Stomach (tissue), 4 donors: Measurements from ENCODE around the gene PROS1.
A peak's percentile ranks its signal among the peaks of the same experiment; 100 is the strongest.

Experiments
- CTCF ChIP-seq, 7 experiments: fragments of 450-650 bp in 4 of 7; fragments of 200-600 bp in 3 of 7; sonication (generic) in 3 of 7; IDR thresholded peaks; one replicate each; pipeline ENCODE4 v1.5.1; 2016 to 2019; ENCODE audit warnings: antibody characterized with exemption in 7 of 7, control low read depth in 2 of 7, mild to moderate bottlenecking in 1 of 7
- EP300 ChIP-seq: sonication (generic); formaldehyde crosslinking; IDR thresholded peaks from one replicate; pipeline ENCODE4 v1.6.1; 2017; ENCODE audit warnings: antibody characterized with exemption
- POLR2AphosphoS5 ChIP-seq, 3 donors: sonication (generic); formaldehyde crosslinking; IDR thresholded peaks; one replicate each; pipeline ENCODE4 v1.6.1; 2016; ENCODE audit warnings: antibody characterized with exemption in 3 of 3

GRCh38 chr3:93979850-93980676 lies 6.4 kb upstream of the PROS1 start, which contains the start of gene ARL13B:
- TF ChIP-seq CTCF (IDR thresholded peaks at IDR 0.05) (no peak), POLR2AphosphoS5 (IDR thresholded peaks at IDR 0.05) (peak; percentile 89 to 91 (median 90)), EP300 (no peak)
